GM12878 (cell line): ENCODE results near the gene MAST4. TPM values are rescaled to one million over a fixed set of nuclear protein-coding genes. Genes with fewer than 3 reads are reported as not detected.

Source experiments
- ATAC-seq: fragments of 200-7000 bp; cut with Tn5 transposase; 3 replicates; pipeline ENCODE4 v1.9.1; 2020; ENCODE audit warnings: mild to moderate bottlenecking, moderate library complexity
- BruUV-seq: library from RNA; stranded (reverse); fragments of 400-500 nt; replicated peaks from 2 replicates; lab custom pipeline; 2021; lab: Mats Ljungman, UMichigan
- CTCF ChIA-PET: fragments of 300-600 bp; sonication (Branson Sonifier 250); formaldehyde crosslinking; extraction: SDS; loops from one replicate; lab custom pipeline; 2021; ENCODE audit warnings: inconsistent platforms; lab: Yijun Ruan, JAX
- POLR2A ChIA-PET: fragments of 350-600 bp; formaldehyde crosslinking; extraction: SDS; loops from one replicate; lab custom pipeline; 2021; ENCODE audit warnings: inconsistent platforms; lab: Charles Lee
- RAD21 ChIA-PET: fragments of 300-600 bp; sonication (Branson Sonifier 250); formaldehyde crosslinking; loops from one replicate; lab custom pipeline; 2023; ENCODE audit warnings: antibody characterized with exemption; ENCODE audit not compliant: unreplicated experiment; lab: Charles Lee
- SMC1A ChIA-PET: fragments of 300-600 bp; sonication (Branson Sonifier 250); formaldehyde crosslinking; loops from one replicate; lab custom pipeline; 2023; ENCODE audit not compliant: unreplicated experiment, uncharacterized antibody; lab: Charles Lee
- DNase-seq: peaks from one replicate; pipeline ENCODE4 v3.0.0-alpha.2; 2011; ENCODE audit warnings: low read depth, low spot score
- FAIRE-seq: peaks from 3 replicates; lab custom pipeline; 2011; peaks lifted over from hg19 to GRCh38; lab: Jason Lieb, UNC
- H2AFZ ChIP-seq: 2 replicates; pipeline ENCODE4 v1.6.0; 2011; ENCODE audit warnings: low read depth, low read length, control low read depth; ENCODE audit not compliant: control insufficient read depth
- H3K27ac ChIP-seq: 2 replicates; pipeline ENCODE4 v1.5.1; 2011; ENCODE audit warnings: control low read depth; ENCODE audit not compliant: control insufficient read depth, insufficient read depth
- H3K27me3 ChIP-seq, 2 experiments: replicated peaks in 1 of 2; 2 replicates each; pipeline versions ENCODE4 v1.6.0 to v1.6.1; 2011; ENCODE audit warnings: low read length in 1 of 2; ENCODE audit not compliant: control insufficient read depth in 2 of 2, insufficient read depth in 2 of 2
- H3K36me3 ChIP-seq, 2 experiments: 2 replicates each; pipeline ENCODE4 v1.5.1; 2011; ENCODE audit warnings: low read length in 1 of 2; ENCODE audit not compliant: control insufficient read depth in 2 of 2, insufficient read depth in 2 of 2
- H3K4me1 ChIP-seq: 2 replicates; pipeline ENCODE4 v1.6.1; 2011; ENCODE audit warnings: mild to moderate bottlenecking, low read length, moderate library complexity, mixed read lengths; ENCODE audit not compliant: control insufficient read depth, insufficient read depth
- H3K4me2 ChIP-seq: 2 replicates; pipeline ENCODE4 v1.6.0; 2011; ENCODE audit warnings: control low read depth; ENCODE audit not compliant: control insufficient read depth, insufficient read depth
- H3K4me3 ChIP-seq: fragments of 200-600 bp; sonication (generic); 2 replicates; pipeline ENCODE4 v1.5.1; 2016
- H3K79me2 ChIP-seq: 2 replicates; pipeline ENCODE4 v1.6.0; 2011; ENCODE audit warnings: low read length; ENCODE audit not compliant: control insufficient read depth, insufficient read depth
- H3K9ac ChIP-seq: 2 replicates; pipeline ENCODE4 v1.8.0; 2011; ENCODE audit warnings: low read length, control low read depth, mixed read lengths; ENCODE audit not compliant: control insufficient read depth, insufficient read depth
- H3K9me3 ChIP-seq: replicated peaks from 3 replicates; pipeline ENCODE4 v1.5.1; 2011; ENCODE audit warnings: mild to moderate bottlenecking, low read length; ENCODE audit not compliant: control insufficient read depth, insufficient read depth
- H4K20me1 ChIP-seq: 2 replicates; pipeline ENCODE4 v1.6.0; 2011; ENCODE audit not compliant: control insufficient read depth, insufficient read depth
- ATF2 ChIP-seq: IDR thresholded peaks from 2 replicates; pipeline ENCODE4 v1.6.1; 2012; ENCODE audit warnings: low read length, inconsistent platforms
- E2F8 ChIP-seq: fragments of 450-650 bp; IDR thresholded peaks from 2 replicates; pipeline ENCODE4 v1.6.1; 2018; ENCODE audit warnings: mild to moderate bottlenecking, low read depth, moderate library complexity; ENCODE audit not compliant: partially characterized antibody
- ELK1 ChIP-seq: IDR thresholded peaks from 2 replicates; pipeline ENCODE4 v1.6.1; 2012; ENCODE audit warnings: low read depth, low read length, improper control_type of control experiment
- ESRRA ChIP-seq: IDR thresholded peaks from 2 replicates; pipeline ENCODE4 v1.6.1; 2012; ENCODE audit warnings: mild to moderate bottlenecking, low read length, improper control_type of control experiment
- ETV6 ChIP-seq, 2 experiments: fragments of 450-650 bp in 1 of 2; IDR thresholded peaks in 1 of 2; conservative IDR thresholded peaks in 1 of 2; 2 replicates each; pipeline ENCODE4 v1.6.1; 2014; ENCODE audit warnings: antibody characterized with exemption in 1 of 2, borderline replicate concordance in 1 of 2, low read depth in 1 of 2, mild to moderate bottlenecking in 1 of 2, moderate library complexity in 1 of 2
- GABPA ChIP-seq: IDR thresholded peaks from 2 replicates; pipeline ENCODE4 v1.6.1; 2014; ENCODE audit warnings: antibody characterized with exemption, low read depth, mild to moderate bottlenecking, inconsistent platforms
- HDAC2 ChIP-seq: fragments of 200-600 bp; sonication (generic); IDR thresholded peaks from 2 replicates; pipeline ENCODE4 v1.6.1; 2017
- IKZF1 ChIP-seq: fragments of 450-650 bp; conservative IDR thresholded peaks from 2 replicates; pipeline ENCODE4 v1.6.1; 2017; ENCODE audit warnings: antibody characterized with exemption, mild to moderate bottlenecking
- MTA2 ChIP-seq: fragments of 450-650 bp; IDR thresholded peaks from 2 replicates; pipeline ENCODE4 v1.6.1; 2016; ENCODE audit warnings: low read depth, mild to moderate bottlenecking, moderate library complexity
- NFYA ChIP-seq: IDR thresholded peaks from 2 replicates; pipeline ENCODE4 v1.6.1; 2011; ENCODE audit warnings: low read depth, mild to moderate bottlenecking, low read length, improper control_type of control experiment, borderline replicate concordance
- NR2C1 ChIP-seq: fragments of 450-650 bp; IDR thresholded peaks from 2 replicates; pipeline ENCODE4 v1.6.1; 2017; ENCODE audit warnings: antibody characterized with exemption, mild to moderate bottlenecking, moderate library complexity
- SKIL ChIP-seq: fragments of 450-650 bp; IDR thresholded peaks from 2 replicates; pipeline ENCODE4 v1.6.1; 2017; ENCODE audit warnings: mild to moderate bottlenecking, low read depth, inconsistent platforms; ENCODE audit not compliant: poor library complexity, severe bottlenecking
- YY1 ChIP-seq: IDR thresholded peaks from 2 replicates; pipeline ENCODE4 v1.6.1; 2011; ENCODE audit warnings: low read depth, mild to moderate bottlenecking, low read length
- ZBTB4 ChIP-seq: fragments of 450-650 bp; formaldehyde crosslinking; IDR thresholded peaks from 2 replicates; pipeline ENCODE4 v1.4.0; 2022; ENCODE audit warnings: mild to moderate bottlenecking, moderate library complexity
- WGBS: methylation state at CpG from one replicate; pipeline ENCODE4 v1.1.6; 2016; ENCODE audit warnings: low lambda C conversion rate; ENCODE audit not compliant: insufficient replicate concordance, insufficient coverage; ENCODE audit errors: missing lambda C conversion rate; 5-methylcytosine and 5-hydroxymethylcytosine counted together
- in situ Hi-C: fragments of 300-500 bp; cut with MboI; formaldehyde crosslinking; loops from 9 replicates; pipeline ENCODE4 v1.14.3; 2018; ENCODE audit warnings: mixed read lengths
- intact Hi-C: fragments of 100-400 bp; cut with micrococcal nuclease; formaldehyde crosslinking; loops from one replicate; pipeline ENCODE4 v1.14.2; 2022; ENCODE audit not compliant: unreplicated experiment
- polyA plus RNA-seq, 11 experiments: library from polyadenylated mRNA; depleted of rRNA in 4 of 11; unstranded in 6 of 11; stranded (reverse) in 5 of 11; fragments of >200 nt; fragmentation: Nextera tagmentation in 4 of 11; fragmentation: Illumina TruSeq in 1 of 11; extraction: Ambion mirVana in 4 of 11; extraction: Trizol in 1 of 11; gene quantifications; 1 replicate in 1 of 11; 2 replicates in 10 of 11; pipeline versions ENCODE4 v1.2.1 to v1.2.3, GENCODE V29; 2011 to 2016; ENCODE audit warnings: inconsistent platforms in 2 of 11, missing spikeins in 2 of 11, low read depth in 1 of 11
- total RNA-seq, 4 experiments: library from RNA; depleted of rRNA in 3 of 4; stranded (reverse); fragments of >200 nt in 3 of 4; fragmentation: Illumina TruSeq in 1 of 4; extraction: Trizol in 1 of 4; gene quantifications; 2 replicates each; pipeline versions ENCODE4 v1.2.1 to v1.2.3, GENCODE V29; 2013 to 2021

Gene MAST4
- total and polyA plus RNA-seq, 10 of the 15 experiments (the other 5 are each of a cell fraction or from before 2014, with no cell fraction given) = 0.02 to 1.6 (median 0.29) TPM; not detected in 1

GRCh38 chr5:66621146-66621545 is 25.0 kb downstream of the MAST4 start:
- no peak overlapping the region for H3K4me2 ChIP-seq
- H3K79me2 ChIP-seq = no peaks in the 10 kb centered on the region
- H3K36me3 ChIP-seq = no peaks in the 10 kb centered on the region
- no peak overlapping the region for H3K27ac ChIP-seq
- in situ Hi-C loops = no loop called here
- no peak for FAIRE-seq
- peaks cover 5% of the 10 kb centered on the region; the same call in 2 of the 3 replicates for H3K9me3 ChIP-seq
- H3K9ac ChIP-seq = no peak overlapping the region
- 38% methylated on average over 2 of the region's 2 CpGs for WGBS
- intact Hi-C loops = no loop called here
- no peak overlapping the region for H3K4me3 ChIP-seq
- no peak for DNase-seq
- no TSS peak for BruUV-seq
- RAD21 ChIA-PET = no interaction called here
- ATAC-seq = no peak
- CTCF ChIA-PET = no interaction called here
- H3K4me1 ChIP-seq = peaks cover 29% of the 10 kb centered on the region
- H4K20me1 ChIP-seq = no peaks in the 10 kb centered on the region
- SMC1A ChIA-PET = no interaction called here
- POLR2A ChIA-PET = no interaction called here
- no peaks in the 10 kb centered on the region for H3K27me3 ChIP-seq
- H2AFZ ChIP-seq = no peak overlapping the region
- TF ChIP-seq ZBTB4 (CRISPR knock-in tag) = no peak
- TF ChIP-seq ATF2 = no peak
- no peak for TF ChIP-seq NFYA
- no peak for TF ChIP-seq HDAC2
- no peak for TF ChIP-seq E2F8
- TF ChIP-seq GABPA = no peak
- no peak for TF ChIP-seq SKIL
- TF ChIP-seq MTA2 = no peak
- TF ChIP-seq YY1 = no peak
- TF ChIP-seq NR2C1 = no peak
- no peak for TF ChIP-seq ESRRA
- TF ChIP-seq ETV6 (conservative IDR thresholded peaks at IDR 0.05 in 1 of 2, IDR thresholded peaks at IDR 0.05 in 1 of 2; ENCODE audit: borderline replicate concordance in 1 of 2, low read depth in 1 of 2) = no peak
- TF ChIP-seq ELK1 = no peak
- TF ChIP-seq IKZF1 = no peak
